ENCODE measurements around the gene DUSP9.

GRCh38 chrX:153686711-153687110 lies 39.7 kb downstream of the DUSP9 start:
- TF ChIP-seq POLR2AphosphoS5 (IDR thresholded peaks at IDR 0.05; ENCODE audit: low read depth, low read length) (no peak), POLR2A (IDR thresholded peaks at IDR 0.05; ENCODE audit: low read depth, low read length) (no peak), TAF1 (IDR thresholded peaks at IDR 0.05; ENCODE audit: borderline replicate concordance, low read depth, low read length) (no peak)

All from GM12892 (cell line).